GF-D8 (cell line): ENCODE data around the gene C3orf22.

Experiments
- DNase-seq: peaks from one replicate; lab custom pipeline; 2025; lab: John Stamatoyannopoulos, UW

The C3orf22 gene

GRCh38 chr3:126527455-126528211 is 31.1 kb downstream of the C3orf22 start:
- DNase-seq = no peak

- DNase-seq = no peak
These were observed 31.7 kb downstream of the C3orf22 start for GRCh38 chr3:126527006-126527405.

DNA sequence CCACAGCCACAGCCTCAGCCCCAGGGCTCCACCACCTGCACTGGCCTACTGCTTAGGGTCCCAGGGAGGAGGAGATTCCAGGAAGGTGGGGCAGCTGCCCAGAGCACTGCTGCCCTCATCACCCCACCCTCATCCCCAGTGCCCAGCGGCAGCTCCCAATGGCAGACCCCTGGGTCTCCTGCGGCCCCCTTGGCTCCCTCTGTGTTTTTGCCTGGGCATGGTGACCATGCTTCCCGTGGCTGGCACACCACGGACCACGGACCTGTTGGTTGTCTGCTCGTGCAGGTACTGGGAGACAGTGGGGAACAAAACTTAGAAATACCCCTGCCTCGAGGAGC is 32.1 kb downstream of the C3orf22 start:
- no peak for DNase-seq

DNA sequence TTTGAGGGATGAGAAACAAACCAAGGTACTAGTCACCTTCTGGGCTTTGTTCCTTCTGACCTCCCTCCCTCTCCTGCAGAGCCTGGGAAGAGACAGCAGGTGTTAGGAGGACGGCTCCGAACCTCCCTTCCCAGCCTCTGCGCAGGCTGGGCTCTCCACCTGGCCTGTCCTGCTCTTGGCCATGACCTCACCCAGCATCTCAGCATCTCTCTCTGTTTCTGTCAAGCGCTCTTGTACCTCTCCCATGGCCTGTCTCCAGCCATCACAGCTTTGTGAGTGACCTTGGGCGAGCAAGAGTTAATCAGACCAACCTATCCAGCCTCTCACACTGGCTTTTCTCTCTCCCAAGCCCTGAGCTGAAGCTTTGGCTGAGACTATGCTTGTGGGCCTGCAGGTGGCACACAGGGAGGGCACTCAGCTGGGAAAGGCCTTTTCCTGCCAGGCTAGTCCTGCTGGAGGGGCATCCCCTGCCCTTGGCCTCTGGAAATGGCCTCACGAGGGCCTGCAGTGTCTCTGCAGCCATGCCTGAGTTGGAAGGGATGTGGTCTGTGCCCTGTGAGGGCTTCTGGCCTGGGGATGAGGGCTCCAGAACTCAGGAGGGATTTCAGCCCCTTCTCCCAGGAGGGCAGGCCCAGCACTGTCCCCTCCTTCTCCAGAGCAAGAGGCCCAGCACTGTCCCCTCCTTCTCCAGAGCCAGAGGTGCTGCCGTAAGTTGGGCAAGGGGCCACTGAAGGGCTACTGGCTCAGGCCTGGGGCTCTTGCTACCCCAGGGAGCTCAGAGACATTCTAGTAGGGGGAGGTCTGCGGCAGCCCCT is 32.7 kb downstream of the C3orf22 start:
- no peak for DNase-seq

DNA sequence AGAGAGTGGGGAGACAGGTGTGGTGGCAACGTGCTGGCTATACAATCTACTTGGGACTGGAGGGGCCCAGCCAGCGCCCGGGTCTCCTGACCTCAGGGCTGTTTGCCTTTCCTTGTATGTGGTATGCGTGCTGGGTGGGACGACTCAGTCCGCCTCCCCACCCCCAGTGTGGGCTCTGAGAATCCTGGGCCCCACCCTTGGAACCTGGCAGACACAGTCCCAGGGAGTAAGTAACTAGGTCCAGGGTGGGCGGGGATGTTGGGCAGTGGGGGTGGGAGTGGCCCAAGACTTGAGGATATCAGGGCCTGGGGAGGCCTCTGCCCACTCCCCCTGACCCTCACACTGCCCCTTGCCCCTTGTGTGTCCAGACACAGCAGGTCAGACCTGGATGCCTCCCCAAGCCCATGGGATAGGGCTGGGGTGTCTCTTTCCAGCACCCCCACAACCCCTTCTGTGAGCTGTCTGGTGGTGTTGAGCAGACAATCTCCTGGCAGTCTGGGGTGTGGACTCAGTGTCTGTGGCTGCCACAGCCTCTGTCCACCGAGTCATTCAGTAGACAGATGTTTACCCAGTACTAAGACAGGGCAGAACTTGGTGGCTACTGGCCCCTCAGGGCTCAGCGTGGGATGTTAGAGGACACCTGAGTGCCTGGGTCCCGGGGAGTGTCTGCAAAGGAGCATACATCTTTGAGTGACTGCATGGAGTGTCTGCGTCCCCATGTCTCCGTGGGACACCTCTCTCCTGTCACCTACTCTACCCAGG is 33.5 kb downstream of the C3orf22 start:
- no peak for DNase-seq

DNA sequence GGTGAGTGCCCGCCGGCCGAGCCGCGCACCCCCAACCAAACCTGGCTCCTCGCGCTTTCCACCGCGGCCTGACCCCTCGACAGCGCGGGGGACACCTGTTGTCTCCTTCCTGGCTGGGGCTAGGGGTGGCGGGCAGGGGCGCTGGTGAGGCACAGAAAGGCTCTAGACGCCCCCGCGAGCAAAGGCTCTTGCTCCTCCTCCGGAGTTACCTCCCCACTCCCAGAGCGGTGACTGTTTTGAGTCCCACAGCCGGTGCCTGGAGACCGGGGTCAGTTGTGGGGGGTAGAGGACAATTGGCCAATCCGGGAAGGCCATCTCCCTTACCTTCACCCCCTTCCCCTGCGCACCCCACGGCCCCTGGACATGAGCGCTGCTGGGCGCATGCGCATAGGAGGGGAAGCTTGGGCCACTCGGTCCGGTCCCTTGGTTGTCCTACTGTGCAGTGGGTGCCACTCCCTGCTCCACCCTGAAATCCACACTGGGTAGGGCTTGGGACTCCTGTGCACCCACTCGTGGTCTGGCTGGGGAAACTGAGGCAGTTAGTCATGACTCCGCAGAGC is 34.2 kb downstream of the C3orf22 start:
- no peak for DNase-seq

GRCh38 chr3:126523745-126524428 is 34.8 kb downstream of the C3orf22 start, which contains the start of gene CHST13:
Gene CHST13, plus strand, starts transcription at chr3:126524155. Its CDS starts 178 bp downstream, at chr3:126524333.
- DNase-seq = no peak

DNA sequence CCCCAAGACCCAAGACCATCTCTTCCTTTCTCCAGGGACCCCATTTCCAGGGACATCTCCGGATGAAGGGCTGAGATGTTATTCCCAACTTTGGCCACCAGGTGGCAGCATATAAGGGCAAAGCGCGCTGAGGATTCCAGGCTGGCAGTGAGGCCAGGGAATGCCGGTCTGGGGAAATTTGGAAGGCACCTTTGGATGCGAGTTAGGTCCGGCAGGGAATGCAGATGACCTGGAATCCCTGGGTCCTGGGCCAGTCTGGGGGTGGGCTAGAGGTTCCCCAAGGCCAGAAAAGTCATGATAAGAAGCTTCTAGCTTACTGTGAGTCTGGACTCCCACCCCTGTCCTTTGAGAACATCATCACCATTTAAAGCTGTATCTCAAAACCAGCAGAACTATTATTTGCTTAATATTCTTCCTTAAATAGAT is 36.4 kb downstream of the C3orf22 start:
- no peak for DNase-seq

DNA sequence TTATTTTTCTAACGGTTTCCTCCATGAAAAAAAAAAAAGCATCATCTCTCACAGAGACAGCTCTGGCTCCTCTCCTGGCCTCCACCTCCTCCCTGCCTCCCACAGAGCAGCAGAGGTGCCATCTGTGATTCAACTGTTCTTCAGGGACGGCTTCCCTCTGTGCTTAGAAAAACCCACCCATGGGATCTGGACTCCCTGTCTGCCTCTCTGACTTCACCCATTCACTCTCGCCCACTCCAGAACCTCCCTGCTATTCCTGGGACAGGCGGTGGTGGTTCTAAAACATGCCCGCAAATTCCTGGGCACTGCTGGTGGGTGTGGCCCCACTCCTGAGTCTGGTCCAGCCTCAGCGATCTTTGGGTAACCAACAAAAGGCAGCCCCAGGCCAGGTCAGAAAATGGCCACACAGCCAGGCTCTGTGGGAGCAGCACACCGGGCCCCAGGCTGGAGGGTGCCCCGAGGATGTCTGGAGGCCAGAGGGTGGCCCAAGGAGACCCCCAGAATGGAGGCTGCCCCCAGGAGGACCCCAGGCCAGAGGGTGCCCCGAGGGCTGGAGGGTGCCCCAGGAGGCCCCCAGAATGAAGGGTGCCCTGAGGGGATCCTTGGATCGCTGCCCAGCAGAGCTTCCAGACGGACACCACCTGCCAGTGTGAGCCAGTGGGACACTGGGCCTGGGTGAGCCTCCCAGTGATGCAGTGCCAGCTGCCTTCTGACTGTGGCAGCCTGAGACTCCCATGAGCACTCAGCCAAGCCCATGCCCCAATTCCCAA is 37.4 kb downstream of the C3orf22 start:
- no peak for DNase-seq

- DNase-seq = no peak
These were observed 39.0 kb downstream of the C3orf22 start for GRCh38 chr3:126519506-126520455.

DNA sequence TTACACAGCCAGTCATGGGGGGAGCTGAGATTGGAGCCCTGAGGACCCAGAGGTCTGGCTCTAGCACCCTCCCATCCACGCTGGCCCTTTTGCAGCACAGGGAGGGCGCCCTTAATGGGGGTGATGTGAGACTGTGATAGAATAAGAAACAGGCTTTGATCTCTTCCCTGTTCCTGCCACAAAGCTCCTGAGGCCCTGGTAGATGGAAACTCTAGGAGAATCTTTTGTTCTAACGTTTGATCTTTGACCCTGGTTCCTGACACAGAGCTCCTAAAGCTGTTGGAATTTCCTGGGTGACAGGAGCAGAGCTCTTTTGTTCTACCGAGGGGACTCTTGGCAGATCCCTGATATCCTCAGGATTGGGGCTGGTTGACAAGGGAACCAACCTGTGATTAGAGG is 40.0 kb downstream of the C3orf22 start:
- DNase-seq = no peak

- DNase-seq = no peak
These were observed 40.5 kb downstream of the C3orf22 start for GRCh38 chr3:126517986-126518778.

DNA sequence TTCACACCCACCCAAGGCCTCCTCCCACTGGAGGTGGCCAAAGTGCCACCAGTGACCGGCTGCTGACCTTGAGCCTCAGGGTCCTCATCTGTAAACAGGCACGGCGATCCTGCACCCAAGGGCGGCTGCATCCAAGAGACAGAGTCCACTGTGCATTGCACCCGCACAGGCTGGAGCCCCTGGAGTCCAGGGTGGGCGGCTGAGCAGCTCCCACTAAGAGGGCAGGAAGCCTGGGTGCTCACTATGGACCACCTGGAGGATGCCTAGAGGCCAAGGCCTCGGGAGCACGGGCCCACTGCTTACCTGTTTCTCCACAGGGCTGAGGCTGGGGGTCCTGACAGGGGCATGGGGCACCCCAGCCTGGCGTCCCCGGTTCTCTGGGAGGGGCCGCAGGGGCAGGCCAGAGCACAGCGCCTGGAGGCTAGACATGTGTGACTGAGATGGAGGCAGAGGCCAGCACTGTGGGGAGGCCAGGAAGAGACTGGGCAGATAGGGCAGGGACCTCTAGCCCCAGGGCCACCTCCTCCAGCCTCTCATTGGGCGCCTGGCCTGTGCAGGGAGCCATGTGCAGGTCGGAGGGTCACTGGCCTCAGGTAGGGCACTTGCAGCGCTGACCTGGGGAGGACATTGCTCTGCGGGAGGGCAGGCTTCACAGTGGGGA is 41.3 kb downstream of the C3orf22 start, which contains the start of gene UROC1:
TSS of gene UROC1 (minus strand) at position 483 of the 661 bp plus-strand sequence. CDS start at position 429, 54 bp downstream.
- DNase-seq = no peak

DNA sequence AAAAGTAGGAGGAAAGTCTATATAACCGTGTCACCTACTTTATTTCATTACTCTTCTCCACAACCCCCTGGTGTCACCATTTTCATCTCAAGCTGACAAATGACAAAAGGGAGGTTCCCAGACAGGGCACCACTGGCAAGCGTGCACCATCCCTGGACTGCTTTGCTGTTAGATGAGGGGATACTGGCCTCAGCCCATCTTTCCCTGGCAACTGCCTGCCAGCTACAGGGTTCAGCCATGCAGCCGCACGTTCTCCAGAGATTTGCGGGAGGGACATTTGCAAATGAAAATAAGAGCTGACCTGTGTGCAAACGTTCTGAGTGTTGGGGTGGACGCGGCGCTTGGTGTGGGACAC is 41.8 kb downstream of the C3orf22 start:
- DNase-seq = no peak

DNA sequence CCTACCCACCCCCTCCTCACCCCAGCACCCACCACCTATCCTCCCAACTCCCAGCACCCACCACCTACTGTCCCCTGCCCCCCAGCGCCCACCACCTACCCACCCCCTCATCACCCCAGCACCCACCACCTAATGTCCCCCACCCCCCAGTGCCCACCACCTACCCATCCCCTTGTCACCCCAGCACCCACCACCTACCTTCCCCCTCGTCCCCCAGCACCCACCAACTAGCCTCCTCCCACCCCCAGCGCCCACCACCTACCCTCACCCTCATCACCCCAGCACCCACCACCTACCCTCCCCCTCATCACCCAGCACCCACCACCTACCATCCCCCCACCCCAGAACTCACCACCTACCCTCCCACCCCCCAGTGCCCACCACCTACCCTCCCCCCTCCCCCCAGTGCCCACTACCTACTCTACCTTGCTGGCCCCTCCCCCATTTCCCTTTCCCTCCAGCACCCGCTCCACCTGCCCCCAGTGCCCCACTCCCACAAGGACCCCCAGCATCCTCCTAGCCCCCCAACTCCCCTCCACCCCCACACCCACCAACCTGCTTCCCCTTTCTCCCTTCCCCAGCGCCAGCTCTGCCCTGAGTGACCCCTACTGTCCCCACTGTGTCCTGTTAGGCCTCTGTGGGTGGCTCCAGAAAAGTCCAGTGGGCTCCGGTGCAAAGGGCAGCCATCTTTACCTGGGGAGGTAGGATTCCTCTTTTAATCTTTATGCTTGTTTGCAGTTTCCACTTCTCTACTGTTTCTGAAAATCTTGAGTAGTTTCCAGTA is 42.4 kb downstream of the C3orf22 start:
- DNase-seq = no peak

GRCh38 chr3:126515066-126515706 is 43.5 kb downstream of the C3orf22 start:
- DNase-seq = no peak

DNA sequence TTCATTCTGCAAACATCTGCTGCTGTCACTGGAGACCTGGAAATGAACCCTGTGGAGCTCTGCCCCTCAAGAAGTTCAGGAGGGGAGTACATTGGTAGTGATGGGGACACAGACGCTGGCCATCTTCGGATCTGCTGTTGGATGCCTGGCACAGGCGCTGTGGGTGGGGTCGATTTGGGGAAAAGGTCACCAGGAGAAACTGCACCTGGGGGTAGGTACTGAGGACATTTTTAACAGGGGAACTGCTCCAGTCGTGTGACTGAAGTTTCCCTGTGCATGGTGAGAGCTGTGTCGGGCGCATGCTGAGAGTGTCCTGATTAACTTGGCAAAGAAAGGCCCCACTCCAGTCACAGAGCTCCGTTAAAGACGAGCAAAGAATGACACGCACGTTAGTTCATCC is 44.6 kb downstream of the C3orf22 start:
- no peak for DNase-seq
